Stimulated activated CD4-positive, alpha-beta T cell treated with anti-CD3 and anti-CD28 coated beads, TNF-alpha, amount 100 ng/mL, for 24 hours (primary cell): Measurements from ENCODE around the gene CSK.

ENCODE experiments used
- DNase-seq, 3 experiments: peaks; one replicate each; pipeline ENCODE4 v3.0.0-alpha.2; 2020; ENCODE audit warnings: low read depth in 3 of 3

The CSK gene

DNA sequence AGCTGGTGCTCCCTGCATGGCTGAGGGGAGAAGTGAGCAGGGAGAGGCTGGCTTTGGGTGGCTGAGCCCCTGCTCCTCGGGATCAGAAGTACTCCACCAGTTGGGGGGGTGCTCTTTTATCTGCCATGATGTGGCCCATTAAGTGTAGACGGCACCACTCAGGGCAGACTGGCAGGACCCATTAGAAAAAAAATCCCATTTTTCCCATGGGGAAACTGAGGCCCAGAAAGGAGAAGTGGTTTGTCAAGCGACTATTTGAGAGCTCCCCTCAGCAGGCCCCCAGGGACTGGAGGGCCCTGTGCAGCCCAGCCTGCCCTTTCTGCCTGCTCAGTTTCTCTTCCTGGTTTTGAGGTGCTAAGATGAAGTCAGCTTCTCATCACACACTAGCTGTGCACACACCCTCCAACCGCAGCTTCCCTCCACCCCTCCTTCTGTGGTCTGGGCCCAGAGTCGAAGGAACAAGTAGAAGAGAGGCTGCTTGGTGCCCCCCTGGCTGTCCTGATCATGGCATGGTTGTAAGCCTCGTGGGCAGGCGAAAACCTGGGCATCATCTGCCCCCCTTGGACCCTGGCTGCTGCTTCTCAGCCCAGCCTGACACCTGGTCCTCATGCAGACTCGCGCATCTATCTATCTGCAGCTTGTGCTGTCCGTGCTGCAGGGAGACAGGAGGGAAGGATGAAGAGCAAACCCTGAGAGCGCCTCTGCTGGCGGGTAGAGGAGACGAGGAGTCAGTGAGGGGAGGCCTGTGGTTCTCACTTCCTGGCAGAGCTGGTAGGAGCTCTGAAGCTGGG lies 5.6 kb downstream of the CSK start:
- peak; percentile 78 to 92 (median 84) for DNase-seq

DNA sequence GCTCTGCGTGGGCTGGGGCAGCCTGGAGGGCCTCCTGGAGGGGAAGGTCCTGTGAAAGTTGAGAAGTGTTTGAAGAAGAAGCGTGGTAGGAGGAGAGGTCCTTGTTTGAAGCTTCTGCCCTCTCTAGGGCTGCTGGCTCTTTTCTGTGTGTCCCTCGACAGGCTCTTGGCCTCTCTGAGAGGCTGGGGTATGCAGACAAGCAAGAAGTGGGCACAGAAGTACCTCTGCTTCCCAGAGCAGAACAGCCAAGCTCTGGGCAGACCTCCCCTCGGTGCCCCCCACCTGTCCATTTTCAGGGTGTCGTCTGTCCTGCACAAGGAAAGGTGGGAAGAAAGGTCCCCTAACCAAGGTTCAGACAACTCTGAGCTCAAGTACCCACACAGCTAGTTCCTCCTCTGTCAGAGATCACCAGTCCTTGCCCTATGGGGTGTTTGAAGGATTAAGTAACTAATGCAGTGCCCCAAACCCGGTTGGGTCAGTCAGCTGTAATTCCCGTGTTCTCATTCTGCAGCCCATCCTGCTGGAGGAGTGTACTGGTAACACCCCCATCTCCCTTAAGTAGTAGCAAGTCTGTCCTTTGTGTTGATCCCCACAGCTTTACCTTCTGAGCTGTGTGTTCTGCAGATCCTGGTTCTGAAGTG lies 6.3 kb downstream of the CSK start:
- no peak for DNase-seq

DNA sequence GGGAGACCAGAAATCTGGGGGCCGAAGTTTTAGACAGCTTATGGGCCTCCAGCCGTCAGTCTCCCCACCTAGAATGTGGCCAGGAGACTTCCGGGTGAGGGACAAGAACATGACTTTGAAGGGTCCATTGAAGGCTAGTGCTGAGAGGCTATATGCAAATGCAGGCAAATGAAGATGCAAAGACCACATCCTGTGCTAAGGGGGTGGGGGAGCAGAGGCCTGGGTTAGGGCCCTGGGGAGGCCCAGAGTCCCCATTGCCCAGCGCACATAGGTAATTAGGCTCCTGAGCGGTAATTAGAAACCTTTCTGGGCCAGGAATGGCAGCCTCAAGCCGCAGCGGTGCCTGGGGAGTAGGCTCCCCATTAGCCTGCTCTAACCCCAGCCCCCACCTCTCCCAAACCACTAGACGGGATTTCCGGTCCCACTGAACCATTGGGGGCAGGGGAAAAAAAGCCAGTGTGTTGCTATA lies 6.8 kb downstream of the CSK start:
- DNase-seq, result no peak

DNA sequence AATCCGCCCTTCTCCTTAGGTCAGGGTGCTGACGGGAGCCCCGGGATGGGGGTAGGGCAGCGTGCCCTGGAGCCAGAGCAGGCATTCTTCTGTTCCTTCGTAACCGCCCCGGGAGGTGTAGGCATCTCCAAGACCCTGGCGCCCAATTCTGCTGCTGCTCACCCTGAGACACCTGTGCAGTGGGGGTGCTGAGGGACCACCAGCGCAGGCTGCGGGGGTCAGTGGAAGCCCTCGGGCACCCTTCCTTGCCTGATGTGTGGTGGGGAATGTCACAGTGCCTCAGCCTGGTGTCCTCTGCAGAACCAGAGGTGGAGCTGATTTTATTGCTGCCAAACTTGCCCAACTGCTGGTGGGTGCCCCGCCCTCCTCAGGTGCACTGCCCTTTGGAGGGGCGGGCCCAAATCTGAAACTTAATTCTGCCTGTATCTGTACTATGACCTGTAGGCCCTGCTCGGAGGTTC lies 7.3 kb downstream of the CSK start:
- no peak for DNase-seq

DNA sequence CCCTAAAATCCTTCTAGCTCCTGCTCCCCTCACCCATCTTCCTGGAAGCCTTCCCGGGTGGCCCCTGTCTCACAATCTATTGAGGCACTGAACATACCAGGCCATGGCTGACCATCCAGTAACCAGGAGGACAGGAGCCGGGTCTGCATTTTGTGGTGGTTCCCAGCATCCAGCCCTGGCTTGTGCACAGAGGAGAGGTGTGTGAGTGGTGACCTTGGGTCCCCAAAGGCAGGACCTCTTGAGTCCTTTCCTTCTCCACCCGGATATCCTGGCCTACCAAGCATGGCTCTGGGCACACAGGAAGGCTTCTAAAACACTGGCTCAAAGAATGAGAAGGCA lies 7.8 kb downstream of the CSK start:
- DNase-seq, result no peak

DNA sequence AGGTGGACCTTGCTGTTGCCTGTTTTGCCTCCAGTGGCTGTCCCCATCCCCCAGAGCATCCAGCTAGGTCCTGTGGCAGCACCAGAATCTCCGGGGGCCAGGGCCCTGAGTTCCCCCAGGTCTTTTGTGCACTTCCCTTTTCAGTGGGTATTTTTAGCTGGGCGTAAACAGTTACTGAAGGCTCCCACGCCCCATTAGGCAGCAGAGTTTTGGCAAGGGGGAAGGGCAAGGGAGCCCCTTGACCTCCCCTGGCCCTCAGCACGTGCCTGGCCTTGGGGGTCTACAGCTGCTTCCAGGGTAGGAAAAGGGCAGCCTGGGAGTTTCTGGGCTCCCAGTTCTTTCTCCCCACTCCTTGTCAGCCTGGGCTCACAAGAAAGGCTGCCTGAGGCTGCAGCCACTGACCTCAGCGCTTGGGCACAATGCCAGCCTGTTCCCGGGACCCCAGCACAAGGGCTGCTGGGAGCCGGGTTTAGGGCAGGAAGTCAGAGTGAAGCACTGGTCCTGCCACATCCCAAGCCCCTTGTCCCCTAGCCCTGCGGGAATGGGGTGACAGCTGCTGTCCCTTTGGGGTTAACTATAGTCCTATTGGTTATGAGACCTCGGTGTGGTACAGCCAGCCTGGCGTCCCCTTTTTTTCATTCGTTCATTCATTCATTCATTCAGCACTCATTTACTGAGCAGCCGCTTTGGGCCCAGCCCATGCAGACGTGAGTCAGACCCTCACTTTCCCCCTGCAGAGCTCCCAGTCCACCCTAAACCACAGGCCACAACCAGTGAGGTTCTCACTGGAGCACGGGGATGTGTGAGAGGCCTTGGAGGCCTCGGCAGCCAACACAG lies 8.4 kb downstream of the CSK start:
- peak in 1 of 3 experiments; percentile 63 for DNase-seq

DNA sequence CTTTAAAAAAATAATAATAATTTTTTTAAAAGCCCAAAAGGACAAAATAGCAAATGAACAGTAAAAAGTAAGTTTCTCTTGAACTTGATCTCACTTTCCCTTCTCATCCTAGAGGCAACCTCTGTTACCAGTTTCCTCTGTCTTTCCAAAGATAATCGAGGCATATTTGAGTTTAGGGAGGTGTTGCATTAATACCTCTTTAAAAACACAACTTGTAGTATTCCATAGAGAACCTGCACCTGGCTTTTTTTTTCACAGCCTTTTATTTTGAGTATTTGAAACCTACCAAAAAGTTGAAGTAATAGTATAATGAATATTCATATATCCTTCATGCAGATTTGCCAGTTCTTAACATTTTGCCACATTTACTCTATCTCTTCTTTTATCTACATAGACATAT lies 9.1 kb downstream of the CSK start:
- DNase-seq, result no peak

DNA sequence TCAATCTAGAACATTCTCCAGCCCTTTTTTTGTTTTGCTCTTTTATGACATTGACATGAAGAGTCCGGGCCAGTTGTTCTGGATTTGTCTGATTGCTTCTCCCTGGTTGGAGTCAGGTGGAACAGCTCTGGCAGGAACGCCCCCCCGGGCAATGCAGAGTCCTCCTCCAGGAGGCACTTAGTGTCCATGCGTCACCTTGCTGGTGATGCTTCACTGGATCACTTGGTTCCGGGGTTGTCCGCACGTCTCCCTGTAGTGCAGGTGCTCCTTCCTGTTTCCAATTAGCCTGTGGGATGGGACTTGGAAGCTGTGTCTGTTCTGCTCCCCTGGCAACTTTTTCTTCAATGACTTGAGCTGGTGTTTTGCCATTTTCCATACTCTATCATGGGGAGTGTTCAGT lies 9.8 kb downstream of the CSK start:
- no peak for DNase-seq

DNA sequence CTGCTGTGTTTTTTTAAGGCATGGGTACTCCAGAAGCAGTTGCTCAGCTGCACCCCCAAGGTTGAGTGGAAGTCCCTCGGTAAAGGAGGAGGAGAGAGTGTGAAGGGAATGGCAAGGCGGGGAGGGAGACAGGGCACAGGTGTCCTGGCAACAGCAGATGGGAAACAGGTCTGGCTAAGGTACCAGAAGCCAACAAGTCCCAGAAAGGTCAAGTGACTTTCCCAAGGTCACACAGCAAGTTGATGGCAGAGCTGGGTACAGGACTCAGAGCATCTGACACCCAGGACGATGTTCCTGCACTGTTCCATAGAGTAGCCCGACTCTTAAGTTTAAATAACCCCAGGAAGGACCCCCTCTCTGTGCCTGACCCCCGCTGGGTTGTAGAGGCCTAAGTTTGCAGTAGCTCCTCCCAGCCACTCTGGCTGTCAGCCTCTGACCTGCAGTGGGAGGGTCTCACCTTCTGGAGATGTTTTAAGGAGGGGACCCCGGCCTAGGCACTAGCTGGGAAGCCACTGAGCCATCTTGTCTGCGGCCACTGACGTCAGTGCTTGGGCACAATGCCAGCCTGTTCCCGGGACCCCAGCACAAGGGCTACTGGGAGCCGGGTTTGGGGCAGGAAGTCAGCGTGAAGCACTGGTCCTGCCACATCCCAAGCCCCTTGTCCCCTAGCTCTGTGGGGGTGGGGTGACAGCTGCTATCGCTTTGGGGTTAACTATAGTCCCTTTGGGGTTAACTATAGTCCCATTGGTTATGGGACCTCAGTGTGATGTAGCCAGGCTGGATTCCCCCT lies 10.5 kb downstream of the CSK start:
- DNase-seq, result no peak

DNA sequence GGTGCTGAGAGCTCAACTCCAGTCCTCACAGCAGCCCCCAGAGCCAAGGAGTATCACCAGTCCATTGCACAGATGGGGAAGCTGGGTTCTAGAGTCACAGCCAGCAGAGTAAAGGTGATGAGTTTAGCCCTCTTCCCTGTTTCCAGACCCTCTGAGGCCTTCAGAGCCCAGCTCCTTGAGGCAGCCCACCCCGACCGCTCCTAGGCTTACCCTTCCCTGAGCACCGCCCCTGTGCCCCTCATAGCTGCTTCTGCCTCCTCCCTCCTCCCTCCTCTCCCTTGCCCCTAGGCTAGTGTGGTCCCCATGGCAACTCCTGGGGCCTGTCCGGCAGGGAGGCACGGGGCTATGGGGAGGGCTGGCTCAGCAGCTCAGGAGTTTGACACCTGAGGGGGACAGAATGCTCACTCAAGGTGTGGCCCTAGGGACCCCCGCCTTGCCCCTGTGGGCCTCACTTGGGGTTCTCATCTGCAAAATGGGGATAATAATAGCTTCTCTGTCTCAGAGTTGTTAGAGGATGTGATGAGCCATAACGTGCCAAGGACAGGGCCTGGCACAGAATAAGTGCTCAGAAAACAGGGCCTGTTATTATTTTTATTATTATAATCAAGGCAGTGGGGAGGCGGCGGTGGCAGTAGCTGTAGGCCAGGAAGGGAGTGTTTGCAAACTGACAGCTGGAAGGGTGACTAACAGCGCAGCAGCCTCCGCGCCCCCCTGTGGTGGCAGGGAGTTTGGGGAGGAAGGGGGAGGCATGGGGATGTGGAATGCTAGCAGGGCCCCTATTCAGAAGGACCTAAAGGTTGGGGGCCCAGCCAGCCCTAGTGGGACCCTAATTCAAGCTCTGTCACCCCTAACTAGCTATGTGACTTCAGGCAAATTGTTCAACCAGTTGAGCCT lies 11.5 kb downstream of the CSK start:
- peak in 2 of 3 experiments; percentile 38 to 62 for DNase-seq

DNA sequence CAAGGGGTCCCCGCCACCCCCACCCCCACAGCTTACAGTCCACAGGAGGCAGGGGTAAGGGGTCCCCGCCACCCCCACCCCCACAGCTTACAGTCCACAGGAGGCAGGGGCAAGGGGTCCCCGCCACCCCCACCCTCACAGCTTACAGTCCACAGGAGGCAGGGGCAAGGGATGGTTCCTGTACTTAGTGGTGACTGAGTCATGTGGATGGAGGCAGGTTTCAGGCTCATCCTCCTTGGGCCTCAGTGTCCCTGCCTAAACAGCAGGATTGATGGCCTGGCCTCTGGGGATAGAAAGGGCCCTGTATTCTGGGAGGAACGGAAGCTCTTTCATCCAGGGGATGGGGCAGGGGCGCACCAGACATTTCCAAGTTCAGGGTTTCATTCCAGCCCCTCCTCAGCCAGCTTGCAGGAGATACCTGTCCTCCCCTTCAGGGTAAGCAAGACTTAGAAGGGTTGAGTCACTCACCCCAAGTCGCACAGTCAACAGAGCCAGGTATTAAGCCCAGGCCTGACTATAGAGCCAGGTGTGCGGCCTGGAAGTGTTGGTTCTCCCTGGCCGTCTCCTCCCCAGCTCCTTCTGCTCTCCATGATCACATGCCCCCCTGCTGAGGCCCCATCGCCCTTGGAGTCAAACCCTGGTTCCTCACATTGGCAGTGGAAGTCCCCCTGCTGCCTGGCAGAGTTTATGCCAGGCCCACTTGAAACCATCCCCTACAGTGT lies 12.5 kb downstream of the CSK start:
- no peak for DNase-seq

DNA sequence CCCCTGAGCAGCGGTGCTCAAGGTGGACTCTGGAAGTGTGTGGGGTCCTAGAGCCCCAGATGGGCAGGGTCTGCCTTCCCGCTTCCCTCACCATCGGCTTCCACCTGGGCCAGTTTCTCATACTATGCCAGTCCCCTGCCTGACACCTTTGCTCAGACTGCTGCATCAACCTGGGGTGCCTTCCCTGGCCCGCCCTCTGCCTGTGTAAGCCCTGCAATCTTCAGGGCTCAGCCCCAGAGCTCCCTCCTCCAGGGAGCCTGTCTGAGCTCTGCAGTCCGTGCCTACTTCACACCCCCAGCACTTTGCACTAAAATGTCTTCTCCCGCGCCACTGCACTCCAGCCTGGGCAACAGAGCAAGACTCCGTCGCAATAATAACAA lies 13.1 kb downstream of the CSK start:
- no peak for DNase-seq

DNA sequence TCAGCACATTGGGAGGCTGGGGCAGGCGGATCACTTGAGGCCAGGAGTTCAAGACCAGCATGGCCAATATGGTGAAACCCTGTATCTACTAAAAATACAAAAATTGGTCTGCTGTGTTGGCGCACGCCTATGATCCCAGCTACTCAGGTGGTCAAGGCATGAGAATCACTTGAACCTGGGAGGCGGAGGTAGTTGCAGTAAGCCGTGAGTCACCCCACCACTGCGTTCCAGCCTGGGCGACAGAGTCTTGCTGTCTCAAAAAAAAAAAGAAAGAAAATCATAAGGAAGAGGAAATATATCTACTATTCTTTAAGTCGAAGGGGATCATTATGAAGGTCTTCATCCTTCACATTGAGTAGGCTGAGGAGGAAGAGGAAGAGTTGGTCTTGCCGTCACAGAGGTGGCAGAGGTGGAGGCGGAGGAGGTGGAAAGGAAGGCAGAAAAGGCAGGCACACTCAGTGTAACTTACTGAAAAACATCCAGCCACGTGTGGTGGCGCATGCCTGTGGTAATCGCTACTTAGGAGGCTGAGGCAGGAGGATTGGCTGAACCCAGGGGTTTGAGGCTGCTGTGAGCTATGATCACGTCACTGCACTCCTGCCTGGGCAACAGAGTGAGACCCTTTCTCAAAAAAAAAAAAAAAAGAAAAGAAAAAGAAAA lies 14.2 kb downstream of the CSK start:
- no peak for DNase-seq

DNA sequence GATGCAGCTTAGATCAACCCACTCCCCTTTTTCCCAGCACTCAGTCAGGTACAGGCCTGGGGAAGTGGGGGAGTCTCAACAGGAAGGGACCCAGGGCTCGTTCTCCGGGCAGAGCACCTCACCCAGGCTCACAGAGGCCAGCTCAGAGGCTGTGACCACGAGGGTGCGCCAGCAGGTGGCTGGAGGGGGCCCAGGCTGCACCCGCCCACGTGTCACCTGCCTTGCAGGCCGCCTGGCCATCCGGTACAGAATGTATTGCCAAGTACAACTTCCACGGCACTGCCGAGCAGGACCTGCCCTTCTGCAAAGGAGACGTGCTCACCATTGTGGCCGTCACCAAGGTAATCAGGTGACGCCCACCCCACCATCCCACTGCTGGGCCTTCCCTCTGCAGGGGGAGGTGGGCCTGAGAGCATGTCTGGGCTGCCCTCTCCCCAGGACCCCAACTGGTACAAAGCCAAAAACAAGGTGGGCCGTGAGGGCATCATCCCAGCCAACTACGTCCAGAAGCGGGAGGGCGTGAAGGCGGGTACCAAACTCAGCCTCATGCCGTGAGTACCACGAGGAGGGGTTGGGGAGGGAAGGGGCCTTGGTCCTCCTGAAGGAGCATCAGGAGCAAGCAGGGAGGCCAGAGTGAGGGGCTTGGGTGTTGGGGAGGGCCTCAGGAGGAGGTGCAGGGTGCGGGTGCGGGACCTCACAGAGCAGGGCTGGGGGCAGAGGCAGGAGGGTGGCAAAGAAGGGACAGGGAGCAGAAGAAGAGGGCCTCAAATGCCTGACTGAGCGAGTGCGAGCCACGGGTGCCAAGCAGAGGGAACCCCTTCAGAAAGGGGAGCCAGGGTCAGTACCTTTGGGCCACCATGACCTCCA lies 16.7 kb downstream of the CSK start:
- DNase-seq, result no peak

DNA sequence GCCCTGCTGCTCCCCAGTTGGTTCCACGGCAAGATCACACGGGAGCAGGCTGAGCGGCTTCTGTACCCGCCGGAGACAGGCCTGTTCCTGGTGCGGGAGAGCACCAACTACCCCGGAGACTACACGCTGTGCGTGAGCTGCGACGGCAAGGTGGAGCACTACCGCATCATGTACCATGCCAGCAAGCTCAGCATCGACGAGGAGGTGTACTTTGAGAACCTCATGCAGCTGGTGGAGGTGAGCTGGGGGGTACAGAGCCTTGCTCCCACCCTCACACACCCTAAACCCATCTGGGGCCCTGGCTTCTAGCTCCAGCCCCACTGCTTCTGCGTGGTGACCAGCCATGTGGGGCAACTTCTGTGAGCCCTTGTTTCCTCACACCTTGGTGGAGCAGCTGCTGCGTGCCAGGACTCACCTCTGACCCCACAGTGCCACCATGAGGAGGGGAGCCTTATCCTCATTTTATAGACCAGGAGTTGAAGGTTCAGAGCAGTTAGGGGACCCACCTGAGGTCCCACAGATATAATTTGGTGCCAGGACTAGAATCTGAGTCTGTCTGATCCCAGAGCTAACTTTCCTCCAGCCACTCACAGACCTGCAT lies 17.5 kb downstream of the CSK start:
- DNase-seq, result no peak

DNA sequence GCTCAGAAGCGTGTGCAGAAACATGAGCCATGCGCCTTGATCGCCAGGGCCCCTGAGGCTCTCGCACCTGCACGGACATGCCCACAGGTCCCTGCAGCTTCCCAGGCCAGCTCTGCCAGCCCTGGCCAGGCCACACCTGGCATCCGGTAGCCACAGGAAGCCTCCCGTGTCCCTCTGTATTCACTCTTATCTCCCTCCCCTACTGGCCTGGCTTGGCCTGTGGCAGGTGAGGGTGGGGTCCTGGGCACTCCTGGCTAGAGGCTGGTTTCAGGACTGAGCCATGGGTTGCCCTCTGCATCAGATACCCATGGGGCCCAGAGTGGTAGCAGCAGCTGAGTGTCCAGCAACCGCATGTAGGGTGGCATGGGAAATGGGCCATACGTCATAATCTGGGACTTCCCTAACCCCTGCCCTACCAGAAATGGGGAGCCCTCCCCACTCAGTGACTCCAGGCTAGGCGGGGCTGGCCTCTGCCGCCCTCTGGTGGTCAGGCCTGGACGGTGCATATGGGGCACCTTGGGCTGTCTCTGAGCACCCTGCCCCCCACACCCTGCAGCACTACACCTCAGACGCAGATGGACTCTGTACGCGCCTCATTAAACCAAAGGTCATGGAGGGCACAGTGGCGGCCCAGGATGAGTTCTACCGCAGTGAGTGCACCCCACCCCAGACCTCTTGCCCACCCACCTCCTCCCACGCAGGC lies 18.1 kb downstream of the CSK start:
- DNase-seq, result peak; percentile 74 to 83 (median 77)

DNA sequence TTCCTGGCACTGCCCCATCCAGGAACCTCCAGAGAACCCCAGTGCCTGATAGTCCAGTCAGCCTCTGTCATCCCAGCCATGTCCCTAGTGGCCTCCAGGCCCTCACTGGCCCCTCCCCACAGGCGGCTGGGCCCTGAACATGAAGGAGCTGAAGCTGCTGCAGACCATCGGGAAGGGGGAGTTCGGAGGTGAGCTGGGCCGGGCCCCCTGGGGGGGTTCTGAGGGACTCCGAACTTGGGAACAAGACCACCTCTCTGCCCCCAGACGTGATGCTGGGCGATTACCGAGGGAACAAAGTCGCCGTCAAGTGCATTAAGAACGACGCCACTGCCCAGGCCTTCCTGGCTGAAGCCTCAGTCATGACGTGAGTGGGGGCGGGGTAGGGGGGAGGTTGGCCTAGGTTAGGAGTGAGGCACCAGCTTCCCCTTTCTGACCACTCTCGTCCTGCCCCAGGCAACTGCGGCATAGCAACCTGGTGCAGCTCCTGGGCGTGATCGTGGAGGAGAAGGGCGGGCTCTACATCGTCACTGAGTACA lies 18.7 kb downstream of the CSK start:
- DNase-seq, result no peak
